Lung (tissue), 12 donors: ENCODE data around the gene CFAP119. TPM values are rescaled to one million over a fixed set of nuclear protein-coding genes. Genes with fewer than 3 reads are reported as not detected.
A peak's percentile ranks its signal among the peaks of the same experiment; 100 is the strongest.

Experiments
- ATAC-seq: fragments of 200-7000 bp; cut with Tn5 transposase; one replicate; pipeline ENCODE4 v1.9.1; 2020; ENCODE audit warnings: moderate number of reproducible peaks; ENCODE audit not compliant: insufficient read depth, low FRiP score
- DNase-seq, 3 donors: peaks; one replicate each; pipeline ENCODE4 v3.0.0-alpha.2; 2013 to 2017
- H3K27ac ChIP-seq, 2 donors: one replicate each; pipeline ENCODE4 v1.5.1; 2013; ENCODE audit warnings: mild to moderate bottlenecking in 2 of 2, moderate library complexity in 2 of 2, control low read depth in 1 of 2, inconsistent platforms in 1 of 2, low read depth in 1 of 2, low read length in 1 of 2
- H3K27me3 ChIP-seq, 3 donors: one replicate each; pipeline ENCODE4 v1.5.1; 2013; ENCODE audit warnings: low read length in 2 of 3; ENCODE audit not compliant: control insufficient read depth in 3 of 3, insufficient read depth in 3 of 3
- H3K36me3 ChIP-seq, 4 donors: one replicate each; pipeline ENCODE4 v1.5.1; 2013; ENCODE audit warnings: low read length in 4 of 4, mild to moderate bottlenecking in 1 of 4, moderate library complexity in 1 of 4; ENCODE audit not compliant: control insufficient read depth in 4 of 4, insufficient read depth in 4 of 4
- H3K4me1 ChIP-seq, 5 donors: one replicate each; pipeline ENCODE4 v1.5.1; 2013; ENCODE audit warnings: low read length in 5 of 5, mild to moderate bottlenecking in 2 of 5, moderate library complexity in 1 of 5; ENCODE audit not compliant: control insufficient read depth in 5 of 5, insufficient read depth in 5 of 5
- H3K4me3 ChIP-seq: one replicate; pipeline ENCODE4 v1.5.1; 2013; ENCODE audit warnings: mild to moderate bottlenecking, control low read depth, moderate library complexity
- H3K9ac ChIP-seq, 2 donors: one replicate each; pipeline ENCODE4 v1.5.1; 2013; ENCODE audit warnings: low read length in 2 of 2, control low read depth in 1 of 2; ENCODE audit not compliant: insufficient read depth in 1 of 2
- H3K9me3 ChIP-seq, 4 donors: one replicate each; pipeline ENCODE4 v1.5.1; 2013; ENCODE audit warnings: low read length in 3 of 4, mild to moderate bottlenecking in 1 of 4, moderate library complexity in 1 of 4; ENCODE audit not compliant: control insufficient read depth in 4 of 4, insufficient read depth in 3 of 4
- CTCF ChIP-seq: IDR thresholded peaks from 2 replicates; pipeline ENCODE4 v1.5.1; 2012; ENCODE audit warnings: mild to moderate bottlenecking; ENCODE audit errors: control extremely low read depth, extremely low read depth
- WGBS, 2 donors: extraction: QIAGEN DNeasy Blood & Tissue Kit; methylation state at CpG; one replicate each; pipeline ENCODE4 v1.1.7; 2013; 5-methylcytosine and 5-hydroxymethylcytosine counted together
- polyA plus RNA-seq, 2 donors: library from polyadenylated mRNA; stranded (reverse); fragments of 200-250 nt; gene quantifications; one replicate each; pipeline ENCODE4 v1.2.1, GENCODE V29; 2013
- total RNA-seq, 2 donors: library from RNA; depleted of rRNA in 1 of 2; stranded (reverse); fragments of >200 nt in 1 of 2; gene quantifications; one replicate each; pipeline ENCODE4 v1.2.1, GENCODE V29; 2014 to 2021
- donor health status: control.
- donor health status: control.
- donor health status: Bipolar disorder and iron deficiency.
- donor health status: healthy.
- donor health status: DM: yes; HTN: yes; CAD: no.

CFAP119 gene
- total and polyA plus RNA-seq, 4 donors = 7.3 to 29.5 (median 16.7) TPM

GRCh38 chr16:30738984-30739951 is 22.6 kb downstream of the CFAP119 start:
- peaks cover 0 to 9% (median 3%) of the 10 kb centered on the region in 5 donors for H3K4me1 ChIP-seq
- H3K9ac ChIP-seq = no peak overlapping the region
- TF ChIP-seq CTCF = no peak
- DNase-seq (no peak), ATAC-seq (no peak)
- H3K36me3 ChIP-seq = peaks cover 37 to 60% (median 42%) of the 10 kb centered on the region in 4 donors
- 90 to 91% methylated on average over 37 of the region's 37 CpGs for WGBS, 2 donors
- H3K27me3 ChIP-seq = no peaks in the 10 kb centered on the region
- no peaks in the 10 kb centered on the region for H3K9me3 ChIP-seq
- H3K4me3 ChIP-seq = no peak overlapping the region
- H3K27ac ChIP-seq = peak overlapping the region in 1 of 2 donors; percentile 62

GRCh38 chr16:30737794-30738648 is 23.8 kb downstream of the CFAP119 start:
- Histone ChIP-seq H3K36me3 (peaks cover 43 to 65% (median 49%) of the 10 kb centered on the region in 4 donors), H3K4me3 (no peak overlapping the region), H3K9ac (no peak overlapping the region), H3K9me3 (no peaks in the 10 kb centered on the region), H3K4me1 (peaks cover 0 to 9% (median 3%) of the 10 kb centered on the region in 5 donors), H3K27ac (no peak overlapping the region), H3K27me3 (no peaks in the 10 kb centered on the region)
- 94% methylated on average over 25 of the region's 25 CpGs for WGBS, 2 donors
- no peak for ATAC-seq
- no peak for TF ChIP-seq CTCF
- no peak for DNase-seq

GRCh38 chr16:30736995-30737793 is 24.7 kb downstream of the CFAP119 start:
- ATAC-seq = no peak
- no peaks in the 10 kb centered on the region for H3K27me3 ChIP-seq
- TF ChIP-seq CTCF = no peak
- DNase-seq = no peak
- peaks cover 0 to 9% (median 3%) of the 10 kb centered on the region in 5 donors for H3K4me1 ChIP-seq
- no peak overlapping the region for H3K4me3 ChIP-seq
- H3K9ac ChIP-seq = no peak overlapping the region
- 93 to 96% methylated on average over 17 of the region's 17 CpGs for WGBS, 2 donors
- no peaks in the 10 kb centered on the region for H3K9me3 ChIP-seq
- H3K36me3 ChIP-seq = peaks cover 45 to 64% (median 51%) of the 10 kb centered on the region in 4 donors
- H3K27ac ChIP-seq = no peak overlapping the region
